ENCODE measurements around the gene PTPN5. TPM values are rescaled to one million over a fixed set of nuclear protein-coding genes. Genes with fewer than 3 reads are reported as not detected.

The PTPN5 gene
- total RNA-seq, 1 experiment from 2014 or later, result not detected

DNA sequence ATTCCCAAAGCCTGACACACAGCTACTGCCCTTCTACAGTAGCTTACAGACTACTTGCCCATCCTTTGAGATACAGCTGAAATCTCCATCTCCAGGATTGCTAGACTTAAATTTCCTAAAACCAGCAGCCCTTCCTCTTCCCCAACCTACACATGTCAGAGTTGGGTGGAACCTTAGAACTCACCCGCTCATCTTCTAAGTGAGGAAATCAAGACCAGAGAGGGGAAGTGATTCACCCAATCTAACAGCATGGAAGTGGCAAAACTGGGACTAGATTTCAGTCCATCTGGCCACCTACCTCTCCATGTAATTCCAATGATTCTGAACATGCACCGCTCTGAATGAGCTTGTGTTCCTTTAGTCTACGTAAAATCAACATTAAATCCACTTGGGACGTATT is 94.0 kb downstream of the PTPN5 start:
- TF ChIP-seq CTCF (IDR thresholded peaks at IDR 0.05) (no peak), SIN3A (IDR thresholded peaks at IDR 0.05; ENCODE audit: borderline replicate concordance, insufficient read depth, low read depth, low read length) (no peak), TCF7L2 (IDR thresholded peaks at IDR 0.05; ENCODE audit: low read depth, low read length) (no peak), POLR2AphosphoS5 (IDR thresholded peaks at IDR 0.05; ENCODE audit: low read depth, low read length) (no peak)
- TF ChIP-seq, protein P1, sequence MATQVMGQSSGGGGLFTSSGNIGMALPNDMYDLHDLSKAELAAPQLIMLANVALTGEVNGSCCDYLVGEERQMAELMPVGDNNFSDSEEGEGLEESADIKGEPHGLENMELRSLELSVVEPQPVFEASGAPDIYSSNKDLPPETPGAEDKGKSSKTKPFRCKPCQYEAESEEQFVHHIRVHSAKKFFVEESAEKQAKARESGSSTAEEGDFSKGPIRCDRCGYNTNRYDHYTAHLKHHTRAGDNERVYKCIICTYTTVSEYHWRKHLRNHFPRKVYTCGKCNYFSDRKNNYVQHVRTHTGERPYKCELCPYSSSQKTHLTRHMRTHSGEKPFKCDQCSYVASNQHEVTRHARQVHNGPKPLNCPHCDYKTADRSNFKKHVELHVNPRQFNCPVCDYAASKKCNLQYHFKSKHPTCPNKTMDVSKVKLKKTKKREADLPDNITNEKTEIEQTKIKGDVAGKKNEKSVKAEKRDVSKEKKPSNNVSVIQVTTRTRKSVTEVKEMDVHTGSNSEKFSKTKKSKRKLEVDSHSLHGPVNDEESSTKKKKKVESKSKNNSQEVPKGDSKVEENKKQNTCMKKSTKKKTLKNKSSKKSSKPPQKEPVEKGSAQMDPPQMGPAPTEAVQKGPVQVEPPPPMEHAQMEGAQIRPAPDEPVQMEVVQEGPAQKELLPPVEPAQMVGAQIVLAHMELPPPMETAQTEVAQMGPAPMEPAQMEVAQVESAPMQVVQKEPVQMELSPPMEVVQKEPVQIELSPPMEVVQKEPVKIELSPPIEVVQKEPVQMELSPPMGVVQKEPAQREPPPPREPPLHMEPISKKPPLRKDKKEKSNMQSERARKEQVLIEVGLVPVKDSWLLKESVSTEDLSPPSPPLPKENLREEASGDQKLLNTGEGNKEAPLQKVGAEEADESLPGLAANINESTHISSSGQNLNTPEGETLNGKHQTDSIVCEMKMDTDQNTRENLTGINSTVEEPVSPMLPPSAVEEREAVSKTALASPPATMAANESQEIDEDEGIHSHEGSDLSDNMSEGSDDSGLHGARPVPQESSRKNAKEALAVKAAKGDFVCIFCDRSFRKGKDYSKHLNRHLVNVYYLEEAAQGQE (IDR thresholded peaks at IDR 0.05; ENCODE audit: insufficient read depth in 1 of 2, low read depth in 2 of 2, low read length in 1 of 2), result no peak
- H3K9me3 ChIP-seq (ENCODE audit: control insufficient read depth, insufficient read depth, low read depth, low read length), result no peaks in the 10 kb centered on the region
- ChIA-PET POLR2A (interaction anchor here (0.6 kb wide), 1 partner anchor 444 kb away, joined by 5 read pairs; no protein-coding TSS in a partner anchor), CTCF (no interaction called here)
- no peak overlapping the region for H3K27ac ChIP-seq (ENCODE audit: low read length)
- DNase-seq (ENCODE audit: low read depth, low spot score) (no peak), ATAC-seq (no peak)
- no TSS peak for BruUV-seq (replicated peaks)
- peaks cover 8% of the 10 kb centered on the region for H3K27me3 ChIP-seq (ENCODE audit: control insufficient read depth, insufficient read depth, low read length)
- in situ Hi-C loops (cut with HindIII; ENCODE audit: low pct_unique_long_range_greater_than_20kb, low sequenced_read_pairs) (no loop called here), intact Hi-C loops (cut with micrococcal nuclease; ENCODE audit: unreplicated experiment) (no loop called here)
- H3K36me3 ChIP-seq (ENCODE audit: control insufficient read depth, insufficient read depth, low read length), result no peaks in the 10 kb centered on the region
- H3K4me1 ChIP-seq (ENCODE audit: control insufficient read depth, insufficient read depth, low read length), result no peaks in the 10 kb centered on the region; the same call in 1 of the 2 replicates
- H3K4me3 ChIP-seq (ENCODE audit: low read depth in 2 of 2, low read length in 2 of 2), result no peak overlapping the region

GRCh38 chr11:18696638-18697225 is 94.9 kb downstream of the PTPN5 start:
- no peaks in the 10 kb centered on the region for H3K9me3 ChIP-seq (ENCODE audit: control insufficient read depth, insufficient read depth, low read depth, low read length)
- H3K27ac ChIP-seq (ENCODE audit: low read length), result no peak overlapping the region
- intact Hi-C loops (cut with micrococcal nuclease; ENCODE audit: unreplicated experiment), result no loop called here
- TF ChIP-seq CTCF (IDR thresholded peaks at IDR 0.05) (no peak), TCF7L2 (IDR thresholded peaks at IDR 0.05; ENCODE audit: low read depth, low read length) (no peak), POLR2AphosphoS5 (IDR thresholded peaks at IDR 0.05; ENCODE audit: low read depth, low read length) (no peak), SIN3A (IDR thresholded peaks at IDR 0.05; ENCODE audit: borderline replicate concordance, insufficient read depth, low read depth, low read length) (no peak)
- TF ChIP-seq, protein P1 (IDR thresholded peaks at IDR 0.05; ENCODE audit: insufficient read depth in 1 of 2, low read depth in 2 of 2, low read length in 1 of 2), result no peak
- H3K4me3 ChIP-seq (ENCODE audit: low read depth in 2 of 2, low read length in 2 of 2), result no peak overlapping the region
- no TSS peak for BruUV-seq (replicated peaks)
- H3K4me1 ChIP-seq (ENCODE audit: control insufficient read depth, insufficient read depth, low read length), result no peaks in the 10 kb centered on the region; the same call in 1 of the 2 replicates
- ChIA-PET POLR2A (no interaction called here), CTCF (no interaction called here)
- DNase-seq (ENCODE audit: low read depth, low spot score), result no peak
- peaks cover 8% of the 10 kb centered on the region for H3K27me3 ChIP-seq (ENCODE audit: control insufficient read depth, insufficient read depth, low read length)
- no peak for ATAC-seq
- no peaks in the 10 kb centered on the region for H3K36me3 ChIP-seq (ENCODE audit: control insufficient read depth, insufficient read depth, low read length)
- in situ Hi-C loops (cut with HindIII; ENCODE audit: low pct_unique_long_range_greater_than_20kb, low sequenced_read_pairs), result no loop called here
